HL-60 (cell line): ENCODE results near the gene KDM3B.

Experiments used
- DNase-seq, 2 experiments: peaks; one replicate each; pipeline ENCODE4 v3.0.0-alpha.2; 2010 to 2020; ENCODE audit warnings: low read depth in 1 of 2, low spot score in 1 of 2
- H3K27ac ChIP-seq: fragments of 250-450 bp; sonication (Bioruptor Pico); replicated peaks from 2 replicates; pipeline ENCODE4 v1.5.1; 2020; ENCODE audit warnings: mild to moderate bottlenecking, moderate library complexity
- H3K27me3 ChIP-seq: fragments of 250-450 bp; sonication (Bioruptor Pico); 2 replicates; pipeline ENCODE4 v1.5.1; 2021; ENCODE audit warnings: mild to moderate bottlenecking, moderate library complexity; ENCODE audit not compliant: insufficient read depth, poor library complexity, severe bottlenecking
- H3K4me3 ChIP-seq: replicated peaks from 2 replicates; pipeline ENCODE4 v1.5.1; 2011; ENCODE audit warnings: mild to moderate bottlenecking, control low read depth, low read length; ENCODE audit not compliant: insufficient read depth
- CTCF ChIP-seq: IDR thresholded peaks from one replicate; pipeline ENCODE4 v1.5.1; 2011; ENCODE audit warnings: low read length, control low read depth, inconsistent platforms; ENCODE audit not compliant: insufficient read depth
- GABPA ChIP-seq: IDR thresholded peaks from 2 replicates; pipeline ENCODE4 v1.6.1; 2012; ENCODE audit warnings: low read depth
- POLR2AphosphoS5 ChIP-seq: IDR thresholded peaks from 2 replicates; pipeline ENCODE4 v1.6.1; 2012; ENCODE audit warnings: low read depth
- REST ChIP-seq: IDR thresholded peaks from 2 replicates; pipeline ENCODE4 v1.6.1; 2012; ENCODE audit warnings: low read depth; ENCODE audit not compliant: insufficient replicate concordance
- SPI1 ChIP-seq: IDR thresholded peaks from 2 replicates; pipeline ENCODE4 v1.6.1; 2012; ENCODE audit warnings: low read depth, mild to moderate bottlenecking, borderline replicate concordance

Gene KDM3B

GRCh38 chr5:138340008-138340407, 12.5 kb upstream of the KDM3B start:
- Histone ChIP-seq H3K27me3 (no peaks in the 10 kb centered on the region), H3K4me3 (no peak overlapping the region; the same call in 1 of the 2 replicates), H3K27ac (peak overlapping the region; percentile 100; the same call in 1 of the 2 replicates)
- no peak for DNase-seq
- TF ChIP-seq SPI1 (no peak), POLR2AphosphoS5 (no peak), GABPA (no peak), REST (no peak), CTCF (no peak)

- no peak overlapping the region for H3K4me3 ChIP-seq
- no peak for TF ChIP-seq GABPA
- TF ChIP-seq SPI1: no peak
- no peak for TF ChIP-seq REST
- no peaks in the 10 kb centered on the region for H3K27me3 ChIP-seq
- no peak for DNase-seq
- no peak overlapping the region for H3K27ac ChIP-seq
These were observed 7.4 kb upstream of the KDM3B start for GRCh38 chr5:138344887-138345622.

- no peak overlapping the region for H3K4me3 ChIP-seq
- H3K27me3 ChIP-seq: no peaks in the 10 kb centered on the region
- no peak for DNase-seq
- TF ChIP-seq CTCF (no peak), GABPA (no peak), REST (no peak), SPI1 (no peak), POLR2AphosphoS5 (no peak)
- H3K27ac ChIP-seq: no peak overlapping the region
These were observed 5.6 kb upstream of the KDM3B start for GRCh38 chr5:138346889-138347288.
